Stimulated activated CD4-positive, alpha-beta T cell treated with anti-CD3 and anti-CD28 coated beads, Interleukin-4, amount 100 ng/mL, for 4 hours (primary cell): Measurements from ENCODE around the gene AVEN.
"Not testable (repeated sequence)": the region's sequence is repeated elsewhere in the genome, so short reads cannot be mapped to it uniquely, and the experiment has no call there.

Experiments
- DNase-seq, 2 experiments: peaks; one replicate each; pipeline ENCODE4 v3.0.0-alpha.2; 2020

Gene AVEN

DNA sequence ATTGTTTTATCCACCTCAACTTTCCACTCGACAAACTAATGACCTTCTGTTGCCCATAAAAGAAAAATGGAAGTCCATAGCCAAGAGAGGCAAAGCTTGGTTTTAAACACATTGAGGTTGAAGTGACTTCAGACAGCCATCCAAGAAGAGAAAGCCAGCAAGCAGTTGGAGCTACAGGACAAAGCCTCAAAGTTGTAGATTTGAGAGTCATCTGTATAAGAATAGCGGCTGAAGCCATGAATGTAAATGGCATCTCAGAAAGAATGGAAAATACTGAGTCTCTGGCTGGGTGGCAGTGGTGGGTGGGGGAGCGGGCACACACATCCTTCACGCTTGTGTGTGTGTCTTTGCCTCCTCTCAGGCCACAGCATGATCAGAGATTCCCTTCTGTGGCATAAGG, 194.8 kb downstream of the AVEN start:
- DNase-seq: no peak

DNA sequence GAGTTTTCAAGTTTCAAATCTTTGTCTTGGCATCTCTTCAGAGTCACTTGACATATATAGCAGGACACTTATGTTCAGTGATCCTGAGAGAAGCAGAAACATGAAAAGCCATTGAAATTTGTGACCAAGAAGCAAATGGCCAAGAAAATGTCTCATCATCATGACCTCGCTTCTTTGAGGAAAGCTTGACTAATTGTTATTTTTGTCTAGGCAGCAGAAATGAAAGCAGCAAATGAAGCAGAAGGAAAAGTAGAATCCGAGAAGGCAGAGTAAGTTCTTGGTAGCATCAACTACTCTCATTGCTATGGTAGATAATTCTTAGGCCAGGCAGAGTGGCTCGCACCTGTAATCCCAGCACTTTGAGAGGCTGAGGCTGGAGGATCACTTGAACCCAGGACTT, 198.4 kb downstream of the AVEN start:
- no peak for DNase-seq

DNA sequence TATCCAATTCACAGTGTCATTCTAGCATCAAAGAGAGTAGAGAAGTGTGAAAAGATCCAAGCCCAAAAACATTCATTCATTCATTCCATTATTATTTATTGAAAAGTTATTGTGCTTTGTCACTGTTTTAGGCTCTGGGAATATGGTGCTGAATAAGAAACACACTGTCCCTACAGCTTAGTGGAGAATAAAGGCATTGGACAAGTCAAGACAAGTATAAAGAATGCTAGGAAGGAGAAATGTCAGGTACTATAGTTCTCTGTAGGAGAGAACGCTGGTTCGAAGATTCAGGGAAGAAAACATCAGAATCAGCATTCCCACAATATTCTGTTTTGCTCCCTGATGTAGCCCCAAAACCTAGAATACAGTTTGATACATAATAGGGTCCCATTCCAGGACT, 199.5 kb downstream of the AVEN start:
- DNase-seq: no peak

DNA sequence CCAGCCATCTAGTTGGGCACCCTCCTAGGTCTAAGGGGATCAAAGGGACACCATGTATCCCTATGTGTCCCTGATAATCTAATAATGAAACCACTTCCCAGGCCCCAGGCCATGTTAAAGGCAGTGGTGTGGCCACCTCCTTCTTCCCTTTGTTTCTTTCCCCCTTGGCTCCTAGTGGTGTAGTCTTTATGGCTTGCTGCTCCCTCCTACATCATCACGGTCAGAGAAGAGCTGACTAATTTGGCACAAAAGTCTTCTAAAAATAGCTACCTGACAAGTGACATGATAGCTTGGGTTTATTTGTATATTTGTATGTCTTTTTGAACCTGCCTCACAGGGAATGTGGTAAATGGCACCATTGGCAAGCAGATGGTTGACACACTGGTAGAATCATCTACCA, 201.7 kb downstream of the AVEN start:
- DNase-seq: no peak

DNA sequence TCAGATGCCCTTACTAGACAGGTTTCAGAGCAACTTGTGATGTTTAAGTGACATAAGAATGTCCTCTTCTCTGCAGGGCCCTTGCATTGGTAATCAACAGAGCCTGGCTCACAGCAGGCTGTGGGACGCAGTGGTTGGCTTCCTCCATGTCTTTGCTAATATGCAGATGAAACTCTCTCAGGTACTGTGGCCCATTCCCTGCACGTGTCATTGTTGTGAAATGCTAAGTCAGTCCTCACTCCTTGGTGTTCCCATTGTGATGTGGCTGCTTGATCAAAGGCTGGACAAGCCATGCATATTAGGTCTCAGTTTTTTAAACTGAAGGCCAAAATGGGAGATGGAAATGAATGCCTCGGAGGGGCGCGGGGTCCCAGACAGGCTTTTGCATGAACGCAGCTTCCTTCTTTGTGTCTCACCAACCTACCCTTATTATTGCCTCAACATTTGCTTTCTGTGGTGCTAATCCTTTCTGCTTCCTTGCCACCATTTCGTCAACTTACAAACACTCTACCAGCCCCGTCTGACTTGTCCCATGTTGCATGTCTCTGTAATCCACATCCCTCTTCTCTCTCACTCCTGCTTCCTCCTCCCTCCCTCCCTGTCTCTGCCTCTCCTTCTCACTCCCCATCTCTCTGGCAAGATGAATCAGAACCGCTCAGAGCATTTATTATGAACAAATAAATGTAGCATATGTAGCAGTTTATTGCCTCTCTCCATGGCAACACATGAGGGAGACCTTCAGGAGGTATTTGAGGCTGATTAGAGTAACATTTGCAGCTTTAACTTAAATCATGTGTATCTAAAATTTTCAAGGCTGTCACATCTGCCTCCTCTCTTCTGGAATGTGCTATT, 203.9 kb downstream of the AVEN start:
- DNase-seq: no peak

DNA sequence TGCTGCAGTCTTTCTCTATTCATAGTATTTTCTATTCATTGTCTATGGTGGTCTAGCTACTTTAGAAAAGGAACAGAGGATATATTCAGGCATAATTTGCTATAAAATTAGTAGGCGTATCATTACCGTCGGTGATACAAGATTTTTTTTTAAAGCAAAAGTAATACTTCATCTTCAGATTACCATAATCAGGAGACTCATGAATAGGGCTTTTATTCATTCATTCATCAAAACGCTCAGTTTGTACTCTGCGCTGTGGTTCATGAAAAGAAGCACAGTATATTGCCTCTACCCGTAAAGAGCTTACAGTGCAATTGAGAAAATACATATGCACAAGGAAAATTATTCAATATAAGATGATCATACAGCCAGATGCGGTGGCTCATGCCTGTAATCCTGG, 207.4 kb downstream of the AVEN start:
- no peak for DNase-seq

DNA sequence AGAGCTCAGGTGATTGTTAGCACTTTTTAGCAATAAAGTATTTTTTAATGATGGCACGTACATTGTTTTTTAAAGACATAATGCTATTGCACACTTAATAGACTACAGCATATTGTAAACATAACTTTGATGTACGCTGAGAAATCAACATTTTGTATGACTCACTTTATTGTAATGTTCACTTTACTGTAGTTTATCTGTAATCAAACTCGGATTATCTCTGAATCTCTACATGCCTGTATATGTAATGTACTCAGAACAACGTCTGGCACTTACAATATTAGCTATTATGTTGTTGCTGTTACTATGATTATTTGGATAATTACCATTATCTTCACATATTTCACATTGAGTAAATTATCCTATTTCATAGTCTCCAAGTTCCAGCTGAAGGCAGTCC, 208.7 kb downstream of the AVEN start:
- DNase-seq: no peak

DNA sequence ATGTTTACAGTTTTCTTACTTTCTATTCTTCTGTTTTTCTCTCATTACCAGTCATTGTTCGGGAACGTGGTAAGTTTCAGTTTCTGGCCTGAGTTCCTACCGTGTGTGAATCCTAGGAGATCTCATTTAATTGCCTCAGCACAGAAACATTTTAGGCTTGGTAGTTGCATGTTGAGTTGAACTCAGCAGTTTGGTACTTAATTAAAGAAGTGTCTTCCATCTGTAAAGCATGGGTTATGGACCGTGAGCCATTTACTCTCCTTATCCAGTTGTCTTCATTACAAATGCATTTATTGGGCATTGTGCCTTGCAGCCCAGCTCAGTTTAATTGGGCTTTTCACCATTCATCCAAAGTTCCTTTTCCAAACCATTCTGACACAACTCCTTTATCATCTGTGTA, 212.8 kb downstream of the AVEN start:
- no peak for DNase-seq

DNA sequence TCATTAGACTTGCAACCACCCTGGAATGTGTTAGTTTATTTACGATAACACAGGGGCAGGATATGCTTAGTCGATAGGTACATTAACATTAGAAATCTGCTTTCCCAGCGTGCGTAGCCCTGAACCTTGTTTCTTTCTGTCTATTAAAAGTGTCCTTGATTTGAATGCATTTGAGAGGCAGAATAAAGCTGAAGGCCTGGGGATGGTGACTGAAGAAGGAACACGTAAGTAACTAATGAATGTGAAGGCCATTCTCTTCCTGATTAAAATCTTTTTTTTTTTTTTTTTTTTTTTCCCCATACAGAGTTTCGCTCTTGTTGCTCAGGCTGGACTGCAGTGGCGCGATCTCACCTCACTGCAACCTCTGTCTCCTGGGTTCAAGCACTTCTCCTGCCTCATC, 213.6 kb downstream of the AVEN start:
- no peak for DNase-seq

DNA sequence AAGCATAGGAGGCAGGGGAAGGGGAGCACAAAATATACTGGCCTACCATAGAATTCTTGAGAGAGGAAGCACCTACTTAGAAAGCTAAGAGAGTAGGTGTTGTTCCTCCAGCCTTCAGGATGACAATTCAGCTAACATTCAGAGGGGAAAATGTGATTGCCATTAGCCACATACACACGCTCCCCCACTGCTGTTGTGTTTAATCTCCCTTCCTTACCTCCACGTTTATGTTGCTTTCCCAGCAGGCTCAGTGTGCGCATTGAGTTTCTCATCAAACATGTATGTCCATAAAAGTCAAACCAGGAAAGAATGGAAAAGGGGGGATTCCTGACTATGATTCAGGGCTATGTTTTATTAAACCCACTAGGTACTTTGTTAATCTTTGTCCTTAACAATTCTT, 215.9 kb downstream of the AVEN start:
- DNase-seq: no peak

DNA sequence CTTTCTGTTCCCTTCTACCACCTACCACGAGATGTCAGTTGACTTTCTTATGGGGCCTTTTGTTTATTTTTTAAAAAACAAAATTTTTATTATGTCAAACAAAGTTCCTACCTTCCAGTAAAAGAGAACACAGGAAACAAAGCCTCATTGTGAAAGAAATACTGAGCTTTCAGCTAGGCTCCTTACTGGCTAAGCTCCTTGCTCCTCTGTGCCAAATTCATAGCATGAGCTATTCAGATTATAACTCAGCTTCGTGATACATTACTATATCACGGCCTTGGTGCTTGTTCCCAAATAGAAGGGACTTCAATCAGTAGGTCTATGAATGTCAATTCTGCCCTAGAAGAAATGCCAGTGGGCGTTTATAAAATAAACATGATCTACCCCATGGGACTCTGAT, 216.5 kb downstream of the AVEN start:
- no peak for DNase-seq

DNA sequence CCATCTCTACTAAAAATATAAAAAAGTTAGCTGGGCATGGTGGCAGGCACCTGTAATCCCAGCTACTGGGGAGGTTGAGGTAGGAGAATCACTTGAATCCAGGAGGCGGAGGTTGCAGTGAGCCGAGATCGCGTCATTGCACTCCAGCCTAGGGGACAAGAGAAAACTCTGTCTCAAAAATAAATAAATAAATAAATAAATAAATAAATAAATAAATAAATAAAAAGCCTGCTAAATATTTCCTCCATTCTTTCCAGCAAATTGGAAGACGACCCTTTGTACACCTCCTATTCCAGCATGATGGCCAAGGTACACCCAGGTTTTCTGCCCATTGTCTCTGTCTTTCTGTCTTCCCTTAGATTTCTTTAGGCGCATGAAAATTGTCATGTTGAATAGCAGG, 219.5 kb downstream of the AVEN start:
- not testable (repeated sequence) for DNase-seq
